DMS153 (cell line): ENCODE measurements around the gene CDT1.

ENCODE experiments used
- DNase-seq: peaks from one replicate; lab custom pipeline; 2025; lab: John Stamatoyannopoulos, UW

Gene CDT1

DNA sequence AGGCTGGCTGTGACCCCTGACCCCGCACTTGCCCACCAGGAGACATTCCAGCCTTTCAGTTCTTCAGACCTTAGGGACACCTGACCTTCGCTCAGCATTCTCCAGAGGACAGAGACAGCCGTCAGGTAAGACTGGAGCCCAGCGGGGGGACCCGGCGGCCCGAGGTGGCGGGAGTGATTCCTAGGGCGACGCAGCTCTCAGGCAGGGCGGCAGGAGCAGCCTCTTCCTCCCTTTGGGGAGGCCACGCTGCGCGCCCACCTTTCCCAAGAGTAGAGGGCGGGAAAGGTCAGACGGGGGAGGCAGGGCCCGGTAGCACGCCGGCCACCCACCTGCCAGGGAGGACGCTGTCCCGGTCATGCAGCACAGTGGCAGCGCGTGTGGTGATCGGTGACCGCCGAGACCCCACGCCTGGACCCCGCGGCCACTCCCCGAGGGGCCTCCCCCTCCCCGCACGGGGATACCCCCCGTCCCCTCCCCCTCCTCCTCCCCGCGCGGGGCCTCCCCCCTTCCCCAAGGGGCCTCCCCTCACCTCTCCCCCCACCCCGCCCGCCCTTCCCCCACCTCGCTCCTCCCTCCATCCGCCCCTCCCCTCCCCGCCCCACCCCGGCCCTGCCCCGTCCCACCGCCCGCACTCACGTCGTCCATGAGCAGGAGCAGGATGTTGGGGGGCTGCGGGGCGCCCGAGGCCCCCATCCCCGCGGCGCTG is 52.7 kb downstream of the CDT1 start:
- no peak for DNase-seq

GRCh38 chr16:88856828-88857727 is 53.5 kb downstream of the CDT1 start, which contains the start of the genes GALNS and TRAPPC2L:
Gene GALNS (minus strand): TSS chr16:88856947. CDS start chr16:88856877, 70 bp downstream.
Gene TRAPPC2L (plus strand): TSS chr16:88857127. CDS start chr16:88857151, 24 bp downstream.
- DNase-seq: peak; percentile 87

DNA sequence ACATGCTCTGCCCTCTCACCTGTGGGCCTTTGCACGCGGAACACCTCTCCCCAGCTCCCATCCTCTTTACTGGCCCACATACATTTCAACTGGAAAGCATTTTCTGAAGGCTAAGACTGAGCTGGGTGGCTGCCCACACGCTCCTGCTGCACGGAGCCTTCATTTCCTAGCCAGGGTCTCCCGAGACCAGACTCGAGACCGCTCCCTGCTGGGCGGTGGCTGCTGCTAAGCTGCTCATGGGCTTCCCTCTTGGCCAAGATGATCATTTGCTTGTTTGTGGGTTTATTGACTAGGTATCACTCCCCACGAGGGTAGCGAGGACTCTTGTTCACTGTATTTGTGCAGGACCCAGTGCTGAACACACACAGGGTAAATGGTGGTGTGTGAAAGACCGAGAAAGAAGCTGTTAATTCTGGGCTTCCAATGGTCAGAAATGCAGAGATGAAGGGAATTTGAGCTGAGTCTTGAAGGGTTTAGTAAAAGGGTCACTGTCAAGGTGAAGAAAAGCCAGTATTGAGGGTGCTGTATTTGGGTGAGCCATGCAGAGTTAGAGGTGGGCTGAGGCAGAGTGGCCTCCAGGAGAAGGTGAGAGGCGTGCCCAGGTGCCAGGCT is 54.2 kb downstream of the CDT1 start:
- DNase-seq: no peak
